Small intestine (tissue), 7 donors: ENCODE measurements around the gene DNAAF3. TPM values are rescaled to one million over a fixed set of nuclear protein-coding genes. Genes with fewer than 3 reads are reported as not detected.
"Not testable (repeated sequence)": the region's sequence is repeated elsewhere in the genome, so short reads cannot be mapped to it uniquely, and the experiment has no call there.

Source experiments
- DNase-seq, 2 donors: peaks; one replicate each; pipeline versions ENCODE4 v3.0.0 to v3.0.0-alpha.2; 2013
- FAIRE-seq: peaks from 2 replicates; lab custom pipeline; 2012; peaks lifted over from hg19 to GRCh38; lab: Jason Lieb, UNC
- H3K27ac ChIP-seq, 3 donors: one replicate each; pipeline ENCODE4 v1.5.1; 2013; ENCODE audit warnings: low read length in 2 of 3, mild to moderate bottlenecking in 2 of 3, control low read depth in 1 of 3, inconsistent platforms in 1 of 3, low read depth in 1 of 3, moderate library complexity in 1 of 3
- H3K27me3 ChIP-seq, 3 donors: one replicate each; pipeline ENCODE4 v1.6.1; 2013; ENCODE audit warnings: low read length in 3 of 3, inconsistent platforms in 1 of 3; ENCODE audit not compliant: control insufficient read depth in 3 of 3, insufficient read depth in 3 of 3
- H3K36me3 ChIP-seq, 3 donors: one replicate each; pipeline ENCODE4 v1.6.1; 2013; ENCODE audit warnings: low read length in 3 of 3, inconsistent platforms in 1 of 3, low read depth in 1 of 3, mild to moderate bottlenecking in 1 of 3, moderate library complexity in 1 of 3; ENCODE audit not compliant: control insufficient read depth in 3 of 3, insufficient read depth in 2 of 3
- H3K4me1 ChIP-seq, 3 donors: one replicate each; pipeline ENCODE4 v1.6.1; 2013; ENCODE audit warnings: low read length in 2 of 3, inconsistent platforms in 1 of 3, low read depth in 1 of 3, mild to moderate bottlenecking in 1 of 3, moderate library complexity in 1 of 3; ENCODE audit not compliant: control insufficient read depth in 3 of 3, insufficient read depth in 2 of 3
- H3K4me3 ChIP-seq, 3 donors: one replicate each; pipeline ENCODE4 v1.5.1; 2013; ENCODE audit warnings: low read length in 3 of 3, control low read depth in 1 of 3, inconsistent platforms in 1 of 3, low read depth in 1 of 3, mild to moderate bottlenecking in 1 of 3, moderate library complexity in 1 of 3
- H3K9me3 ChIP-seq, 2 donors: one replicate each; pipeline ENCODE4 v1.6.1; 2013; ENCODE audit warnings: low read depth in 1 of 2, low read length in 1 of 2; ENCODE audit not compliant: control insufficient read depth in 2 of 2, insufficient read depth in 1 of 2
- WGBS, 3 donors: extraction: QIAGEN DNeasy Blood & Tissue Kit; methylation state at CpG; one replicate each; pipeline ENCODE4 v1.1.7; 2013; 5-methylcytosine and 5-hydroxymethylcytosine counted together
- polyA plus RNA-seq, 4 donors: library from polyadenylated mRNA; stranded (reverse) in 3 of 4; unstranded in 1 of 4; fragments of 200-250 nt in 3 of 4; fragments of 120-200 nt in 1 of 4; gene quantifications; one replicate each; pipeline versions ENCODE4 v1.2.1 to v1.2.3, GENCODE V29; 2013
- donor health status: healthy with polysubstance abuse.
- donor health status: control.
- donor health status: control.
- donor health status: Bipolar disorder and iron deficiency.
- donor health status: healthy.

Gene DNAAF3
- polyA plus RNA-seq, 4 donors, result 0.62 to 0.64 TPM; not detected in 2

- peak overlapping the region in 2 of 3 donors; percentile 13 to 27 for H3K4me3 ChIP-seq
- FAIRE-seq, result no peak
Observed at GRCh38 chr19:55173186-55173713, 6.8 kb upstream of the DNAAF3 start.

GRCh38 chr19:55172741-55173140, 6.3 kb upstream of the DNAAF3 start:
- Histone ChIP-seq H3K27ac (peak overlapping the region in 1 of 3 donors; percentile 25), H3K4me1 (peaks cover 2 to 6% (median 3%) of the 10 kb centered on the region in 3 donors), H3K4me3 (no peak overlapping the region), H3K9me3 (peaks cover 0 to 4% of the 10 kb centered on the region in 2 donors), H3K27me3 (peaks cover 7 to 81% (median 44%) of the 10 kb centered on the region in 3 donors), H3K36me3 (no peaks in the 10 kb centered on the region)
- FAIRE-seq (no peak), DNase-seq (no peak)
- WGBS, 3 donors, result 15 to 20% (median 15%) methylated on average over 12 of the region's 12 CpGs

More at GRCh38 chr19:55173186-55173713, 6.8 kb upstream of the DNAAF3 start:
- peaks cover 2 to 6% (median 3%) of the 10 kb centered on the region in 3 donors for H3K4me1 ChIP-seq
- H3K27ac ChIP-seq, result no peak overlapping the region
- peaks cover 0 to 4% of the 10 kb centered on the region in 2 donors for H3K9me3 ChIP-seq
- no peaks in the 10 kb centered on the region for H3K36me3 ChIP-seq
- WGBS, 3 donors, result 1 to 5% (median 3%) methylated on average over 17 to 32 of the region's 32 CpGs
- H3K27me3 ChIP-seq, result peaks cover 7 to 86% (median 43%) of the 10 kb centered on the region in 3 donors
- DNase-seq, result no peak

- H3K4me3 ChIP-seq, DNase-seq, H3K27ac ChIP-seq, H3K36me3 ChIP-seq, H3K9me3 ChIP-seq, FAIRE-seq, H3K4me1 ChIP-seq: not testable (repeated sequence)
- WGBS, 3 donors, result 48 to 62% (median 55%) methylated on average over 9 of the region's 9 CpGs
- H3K27me3 ChIP-seq, result peaks cover 7 to 77% (median 47%) of the 10 kb centered on the region in 3 donors
Observed at GRCh38 chr19:55172318-55172717, 5.9 kb upstream of the DNAAF3 start.

GRCh38 chr19:55171440-55171839, 5.0 kb upstream of the DNAAF3 start:
- H3K27me3 ChIP-seq, result peaks cover 7 to 69% (median 41%) of the 10 kb centered on the region in 3 donors
- no peak overlapping the region for H3K4me3 ChIP-seq
- H3K4me1 ChIP-seq, result peaks cover 2 to 11% (median 3%) of the 10 kb centered on the region in 3 donors
- H3K36me3 ChIP-seq, result no peaks in the 10 kb centered on the region
- 70 to 74% (median 74%) methylated on average over 5 of the region's 5 CpGs for WGBS, 3 donors
- DNase-seq, result no peak
- H3K27ac ChIP-seq, result no peak overlapping the region
- FAIRE-seq, result no peak
- peaks cover 0 to 4% of the 10 kb centered on the region in 2 donors for H3K9me3 ChIP-seq

- Histone ChIP-seq H3K4me1 (peaks cover 2 to 11% (median 3%) of the 10 kb centered on the region in 3 donors), H3K27me3 (peaks cover 0 to 47% (median 29%) of the 10 kb centered on the region in 3 donors), H3K36me3 (no peaks in the 10 kb centered on the region), H3K27ac (no peak overlapping the region), H3K9me3 (no peaks in the 10 kb centered on the region), H3K4me3 (no peak overlapping the region)
- no peak for FAIRE-seq
- WGBS, 3 donors, result 60 to 66% (median 64%) methylated on average over 4 of the region's 4 CpGs
- no peak for DNase-seq
Observed at GRCh38 chr19:55169136-55169535, 2.7 kb upstream of the DNAAF3 start.

- WGBS, 3 donors, result 1 to 4% (median 2%) methylated on average over 29 to 34 of the region's 34 CpGs
- H3K27ac ChIP-seq, result no peak overlapping the region
- FAIRE-seq (no peak), DNase-seq (peak; percentile 69 to 87)
- peak overlapping the region in 2 of 3 donors; percentile 10 to 42 for H3K4me3 ChIP-seq
- no peaks in the 10 kb centered on the region for H3K9me3 ChIP-seq
- H3K4me1 ChIP-seq, result peaks cover 0 to 4% (median 0%) of the 10 kb centered on the region in 3 donors
- peaks cover 0 to 43% (median 26%) of the 10 kb centered on the region in 3 donors for H3K27me3 ChIP-seq
- no peaks in the 10 kb centered on the region for H3K36me3 ChIP-seq
Observed at GRCh38 chr19:55165952-55166529, 372 bp downstream of the DNAAF3 start.

GRCh38 chr19:55161571-55162322, 4.7 kb downstream of the DNAAF3 start:
- Histone ChIP-seq H3K36me3 (no peaks in the 10 kb centered on the region), H3K9me3 (no peaks in the 10 kb centered on the region), H3K27me3 (peaks cover 0 to 59% (median 17%) of the 10 kb centered on the region in 3 donors), H3K27ac (no peak overlapping the region), H3K4me3 (no peak overlapping the region), H3K4me1 (peaks cover 0 to 5% (median 0%) of the 10 kb centered on the region in 3 donors)
- 21 to 25% (median 25%) methylated on average over 52 to 61 of the region's 61 CpGs for WGBS, 3 donors
- DNase-seq (no peak), FAIRE-seq (no peak)

- DNase-seq (no peak), FAIRE-seq (no peak)
- no peak overlapping the region for H3K27ac ChIP-seq
- H3K9me3 ChIP-seq, result no peaks in the 10 kb centered on the region
- no peaks in the 10 kb centered on the region for H3K36me3 ChIP-seq
- no peak overlapping the region for H3K4me3 ChIP-seq
- 15 to 32% (median 30%) methylated on average over 28 to 32 of the region's 32 CpGs for WGBS, 3 donors
- peaks cover 0 to 9% (median 0%) of the 10 kb centered on the region in 3 donors for H3K4me1 ChIP-seq
- peaks cover 0 to 66% (median 18%) of the 10 kb centered on the region in 3 donors for H3K27me3 ChIP-seq
Observed at GRCh38 chr19:55160986-55161365, 5.4 kb downstream of the DNAAF3 start.
